ENCODE results near the gene ACTL6B. TPM values are rescaled to one million over a fixed set of nuclear protein-coding genes. Genes with fewer than 3 reads are reported as not detected.
"Not testable (repeated sequence)": the region's sequence is repeated elsewhere in the genome, so short reads cannot be mapped to it uniquely, and the experiment has no call there.

ACTL6B gene
- total RNA-seq: not detected in 3 replicates
- long read RNA-seq: 0 reads

DNA sequence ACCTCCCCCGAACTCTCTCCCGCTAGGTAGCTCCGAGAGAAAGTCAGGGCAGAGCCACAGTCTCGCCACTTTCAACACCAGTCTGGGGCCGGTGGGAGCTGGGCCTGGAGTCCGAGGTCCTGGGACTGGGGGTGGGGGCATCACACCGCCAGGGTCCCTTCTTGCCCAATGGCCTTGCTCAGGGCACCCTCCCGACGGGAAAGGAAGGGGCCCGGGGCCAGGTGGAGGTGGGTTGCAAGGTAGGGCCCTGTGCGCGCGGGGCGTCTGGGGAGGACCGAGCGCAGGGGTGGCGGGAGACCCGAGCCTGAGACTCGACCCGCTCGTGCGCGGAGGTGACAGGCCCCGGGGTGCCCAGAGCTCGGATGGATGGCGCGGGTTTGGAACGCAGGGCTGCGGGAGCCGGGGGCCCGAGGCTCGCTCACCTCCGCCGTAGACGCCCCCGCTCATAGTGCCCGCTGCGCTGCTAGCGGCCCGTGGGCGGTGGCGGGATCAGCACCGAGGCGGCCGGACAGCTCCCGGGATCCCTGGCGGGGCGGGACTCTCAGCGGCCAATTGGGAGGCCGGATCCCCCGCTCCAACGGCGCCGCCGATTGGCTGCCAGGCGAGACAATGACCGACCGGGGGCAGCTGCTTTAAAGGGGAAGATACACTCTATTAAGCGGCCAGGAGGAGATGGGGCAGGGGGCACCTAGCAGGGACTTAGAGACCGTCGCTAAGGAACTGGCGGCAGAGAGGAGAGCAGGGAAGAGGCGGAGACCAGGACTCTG lies at the start of gene ACTL6B:
TSS of gene ACTL6B (minus strand) at position 541 of the 767 bp plus-strand sequence. CDS start at position 447, 94 bp downstream.
- Mint-ChIP-seq H3K4me3 (ENCODE audit: unreplicated experiment) (no peak within 1 kb of the TSS), H3K27me3 (ENCODE audit: low read depth) (peaks cover 15% of the 10 kb centered on the region), H3K4me1 (ENCODE audit: low read depth) (no peaks in the 10 kb centered on the region), H3K27ac (ENCODE audit: unreplicated experiment) (no peak within 1 kb of the TSS), H3K36me3 (ENCODE audit: low read depth) (no peaks in the 10 kb centered on the region), H3K9me3 (ENCODE audit: low read depth) (no peaks in the 10 kb centered on the region)
- no peak for DNase-seq (ENCODE audit: low spot score)
- TF ChIP-seq, protein P1, sequence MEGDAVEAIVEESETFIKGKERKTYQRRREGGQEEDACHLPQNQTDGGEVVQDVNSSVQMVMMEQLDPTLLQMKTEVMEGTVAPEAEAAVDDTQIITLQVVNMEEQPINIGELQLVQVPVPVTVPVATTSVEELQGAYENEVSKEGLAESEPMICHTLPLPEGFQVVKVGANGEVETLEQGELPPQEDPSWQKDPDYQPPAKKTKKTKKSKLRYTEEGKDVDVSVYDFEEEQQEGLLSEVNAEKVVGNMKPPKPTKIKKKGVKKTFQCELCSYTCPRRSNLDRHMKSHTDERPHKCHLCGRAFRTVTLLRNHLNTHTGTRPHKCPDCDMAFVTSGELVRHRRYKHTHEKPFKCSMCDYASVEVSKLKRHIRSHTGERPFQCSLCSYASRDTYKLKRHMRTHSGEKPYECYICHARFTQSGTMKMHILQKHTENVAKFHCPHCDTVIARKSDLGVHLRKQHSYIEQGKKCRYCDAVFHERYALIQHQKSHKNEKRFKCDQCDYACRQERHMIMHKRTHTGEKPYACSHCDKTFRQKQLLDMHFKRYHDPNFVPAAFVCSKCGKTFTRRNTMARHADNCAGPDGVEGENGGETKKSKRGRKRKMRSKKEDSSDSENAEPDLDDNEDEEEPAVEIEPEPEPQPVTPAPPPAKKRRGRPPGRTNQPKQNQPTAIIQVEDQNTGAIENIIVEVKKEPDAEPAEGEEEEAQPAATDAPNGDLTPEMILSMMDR (IDR thresholded peaks at IDR 0.05): no peak

DNA sequence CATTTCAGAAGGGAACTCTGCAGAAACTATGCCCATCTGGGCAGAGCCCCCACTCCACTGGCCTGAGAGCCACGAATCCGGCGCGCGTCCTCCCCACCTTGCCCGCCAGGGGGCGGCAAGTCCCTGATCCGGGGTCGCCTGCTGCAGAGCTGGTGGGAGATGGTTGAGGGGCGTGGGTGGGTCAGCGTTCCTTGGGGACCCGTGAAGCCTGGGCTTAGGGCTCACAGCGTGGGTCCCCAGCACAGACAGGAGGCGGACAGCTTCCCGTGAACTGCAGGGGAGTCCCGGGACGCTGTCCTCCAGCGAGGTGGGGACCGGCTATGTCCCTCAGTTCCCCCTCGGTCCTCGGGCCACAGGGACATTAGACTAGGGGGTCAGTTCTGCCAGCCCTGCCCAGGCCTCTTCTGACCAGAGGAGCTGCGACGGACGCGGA lies 49.1 kb upstream of the ACTL6B start:
- H3K27me3 Mint-ChIP-seq (ENCODE audit: low read depth): peaks cover 6% of the 10 kb centered on the region
- DNase-seq (ENCODE audit: low spot score): no peak
- peaks cover 1% of the 10 kb centered on the region for H3K36me3 Mint-ChIP-seq (ENCODE audit: low read depth)
- peak overlapping the region; percentile 89 for H3K27ac Mint-ChIP-seq (ENCODE audit: unreplicated experiment)
- TF ChIP-seq, protein P1 (IDR thresholded peaks at IDR 0.05): peak; percentile 99
- peaks cover 12% of the 10 kb centered on the region for H3K4me1 Mint-ChIP-seq (ENCODE audit: low read depth)
- H3K9me3 Mint-ChIP-seq (ENCODE audit: low read depth): no peaks in the 10 kb centered on the region
- H3K4me3 Mint-ChIP-seq (ENCODE audit: unreplicated experiment): peak overlapping the region; percentile 96

DNA sequence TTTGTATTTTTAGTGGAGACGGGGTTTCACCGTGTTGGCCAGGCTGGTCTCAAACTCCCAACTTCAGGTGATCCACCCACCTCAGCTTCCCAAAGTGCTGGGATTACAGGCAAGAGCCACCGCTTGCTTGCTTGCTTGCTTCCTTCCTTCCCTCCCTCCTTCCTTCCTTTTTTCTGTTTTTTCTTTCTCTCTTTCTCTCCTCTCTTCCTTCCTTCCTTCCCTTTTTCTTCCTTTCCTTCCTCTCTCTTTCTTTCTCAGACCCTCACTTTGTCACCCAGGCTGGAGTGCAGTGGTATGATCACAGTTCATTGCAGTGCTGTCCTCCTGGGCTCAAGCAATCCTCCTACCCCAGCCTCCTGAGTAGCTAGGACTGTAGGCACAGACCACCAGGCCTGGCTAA lies 44.8 kb upstream of the ACTL6B start:
- peaks cover 12% of the 10 kb centered on the region for H3K27me3 Mint-ChIP-seq (ENCODE audit: low read depth)
- H3K4me3 Mint-ChIP-seq (ENCODE audit: unreplicated experiment); H3K36me3 Mint-ChIP-seq (ENCODE audit: low read depth); H3K4me1 Mint-ChIP-seq (ENCODE audit: low read depth); DNase-seq (ENCODE audit: low spot score); H3K9me3 Mint-ChIP-seq (ENCODE audit: low read depth); H3K27ac Mint-ChIP-seq (ENCODE audit: unreplicated experiment): not testable (repeated sequence)

DNA sequence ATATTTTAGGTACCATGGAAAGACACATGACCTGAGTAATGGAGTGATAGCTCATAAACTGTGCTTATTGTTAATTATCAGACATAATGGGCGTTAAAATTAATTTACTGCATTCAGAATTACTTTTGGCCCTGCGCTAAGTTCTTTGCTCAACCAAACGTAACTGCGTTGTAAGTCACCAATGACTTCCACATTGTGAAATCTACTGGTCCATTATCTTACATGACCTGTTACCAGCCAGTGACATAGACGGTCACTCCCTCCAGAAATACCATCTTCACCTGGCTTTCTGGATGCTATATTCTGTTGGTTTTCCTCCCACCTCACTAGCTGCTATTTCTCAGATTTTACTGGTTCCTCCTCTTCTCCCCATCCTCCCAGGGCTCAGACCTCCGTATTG lies 42.8 kb upstream of the ACTL6B start:
- Mint-ChIP-seq H3K4me3 (ENCODE audit: unreplicated experiment) (no peak overlapping the region), H3K9me3 (ENCODE audit: low read depth) (no peaks in the 10 kb centered on the region), H3K4me1 (ENCODE audit: low read depth) (no peaks in the 10 kb centered on the region), H3K27ac (ENCODE audit: unreplicated experiment) (no peak overlapping the region), H3K36me3 (ENCODE audit: low read depth) (no peaks in the 10 kb centered on the region), H3K27me3 (ENCODE audit: low read depth) (peaks cover 12% of the 10 kb centered on the region)
- TF ChIP-seq, protein P1 (IDR thresholded peaks at IDR 0.05): no peak
- DNase-seq (ENCODE audit: low spot score): no peak

DNA sequence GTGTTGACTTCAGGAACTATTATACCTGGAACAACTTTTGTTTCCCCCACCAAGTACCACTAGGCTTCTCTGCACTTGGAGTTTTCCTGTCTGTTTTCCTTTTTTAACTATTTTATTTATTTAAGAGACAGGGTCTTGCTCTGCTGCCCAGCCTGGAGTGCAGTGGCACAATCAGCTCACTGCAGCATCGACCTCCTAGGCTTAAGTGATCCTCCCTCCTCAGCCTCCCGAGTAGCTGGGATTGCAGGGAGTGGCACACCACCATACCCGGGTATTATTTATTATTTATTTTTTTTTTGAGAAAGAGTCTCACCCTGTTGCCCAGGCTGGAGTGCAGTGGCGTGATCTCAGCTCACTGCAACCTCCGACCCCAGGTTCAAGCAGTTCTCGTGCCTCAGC lies 39.9 kb upstream of the ACTL6B start:
- Mint-ChIP-seq H3K4me3 (ENCODE audit: unreplicated experiment) (no peak overlapping the region), H3K27me3 (ENCODE audit: low read depth) (peaks cover 7% of the 10 kb centered on the region), H3K9me3 (ENCODE audit: low read depth) (no peaks in the 10 kb centered on the region), H3K36me3 (ENCODE audit: low read depth) (no peaks in the 10 kb centered on the region), H3K4me1 (ENCODE audit: low read depth) (peaks cover 19% of the 10 kb centered on the region), H3K27ac (ENCODE audit: unreplicated experiment) (no peak overlapping the region)
- no peak for DNase-seq (ENCODE audit: low spot score)
- TF ChIP-seq, protein P1 (IDR thresholded peaks at IDR 0.05): no peak
